ENCODE measurements around the gene SH3TC2. TPM values are rescaled to one million over a fixed set of nuclear protein-coding genes. Genes with fewer than 3 reads are reported as not detected.

SH3TC2 gene
- total RNA-seq (2022; extraction: Qiagen RNA extraction; ENCODE audit: low read depth): 0.23 to 0.87 TPM (median 0.43 TPM) in 5 replicates

DNA sequence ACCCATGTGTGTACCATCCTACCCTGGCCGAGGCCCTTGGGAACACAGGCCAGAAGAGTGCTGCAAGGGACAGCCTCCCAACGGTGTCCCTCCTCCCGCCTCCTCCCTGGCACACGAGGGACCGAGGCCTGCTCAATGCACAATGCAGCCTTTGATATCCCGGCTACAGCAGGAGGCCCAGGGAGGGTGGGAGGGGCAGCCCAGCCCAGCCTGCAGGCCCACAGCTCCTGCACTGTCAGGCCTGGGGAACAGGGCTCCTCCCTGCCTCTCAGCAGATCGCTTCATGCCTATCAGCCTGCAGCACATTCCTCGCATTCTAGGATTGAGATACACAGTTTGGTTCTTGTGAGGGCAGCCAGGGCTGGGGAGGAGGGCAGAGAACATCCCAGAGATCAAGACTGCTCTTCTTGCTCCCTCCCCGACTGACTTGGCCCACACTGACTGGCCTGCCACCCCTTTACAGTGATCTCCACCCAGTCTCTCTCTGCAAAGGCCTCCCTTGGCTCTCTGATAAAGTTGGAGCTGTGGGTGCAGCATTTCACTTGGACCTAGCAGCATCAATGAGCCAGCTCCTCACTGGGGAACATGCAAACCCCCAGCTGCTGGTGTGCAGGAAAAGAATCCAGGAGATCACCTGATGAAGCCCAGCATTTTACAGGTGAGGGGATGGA, at the start of gene SH3TC2:
Gene SH3TC2, minus strand, starts transcription at position 46 of the 671 bp plus-strand sequence. Its CDS starts 40 bp downstream, at position 6.

Other genes starting within 250 kb of the SH3TC2 start
- gene ADRB2, start 236.5 kb downstream of the SH3TC2 start, total RNA-seq (2022; extraction: Qiagen RNA extraction; ENCODE audit: low read depth): 0.56 to 0.93 TPM (median 0.59 TPM) in 5 replicates
- gene ABLIM3, start 78.4 kb upstream of the SH3TC2 start, total RNA-seq (2022; extraction: Qiagen RNA extraction; ENCODE audit: low read depth): 6.2 to 8.1 TPM (median 7.0 TPM) in 5 replicates
- gene AFAP1L1, start 208.8 kb upstream of the SH3TC2 start, total RNA-seq (2022; extraction: Qiagen RNA extraction; ENCODE audit: low read depth): 4.4 to 6.3 TPM (median 5.5 TPM) in 5 replicates

All from A549 treated with CpdA at 1 μM for 4 hours (cell line).